Inflammatory macrophage treated with lipopolysaccharide for 4 hours (primary cell): ENCODE results near the gene CTAG1A.
"Not testable (repeated sequence)": the region's sequence is repeated elsewhere in the genome, so short reads cannot be mapped to it uniquely, and the experiment has no call there.

Experiments used
- DNase-seq: peaks from one replicate; pipeline ENCODE4 v3.0.0-alpha.2; 2020

The CTAG1A gene

DNA sequence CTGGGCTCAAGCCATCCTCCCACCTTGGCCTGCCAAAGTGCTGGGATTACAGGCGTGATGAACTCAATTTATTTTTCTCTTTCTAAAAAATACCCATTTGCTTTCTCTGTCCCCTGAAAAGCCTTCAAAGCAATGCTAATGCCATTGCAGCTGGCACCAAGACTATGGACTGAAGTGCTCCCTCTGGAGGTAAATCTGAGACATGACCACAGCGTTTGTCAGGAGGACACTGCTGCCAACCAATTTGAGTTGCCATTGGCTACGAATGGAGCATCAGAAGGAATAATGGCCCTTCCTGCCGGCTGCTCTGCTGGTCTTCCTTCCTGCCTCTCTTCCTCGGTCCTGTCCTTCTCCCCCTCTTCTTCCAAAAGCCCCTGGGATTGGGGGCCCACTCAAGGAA lies 9.9 kb upstream of the CTAG1A start:
- DNase-seq, result not testable (repeated sequence)

DNA sequence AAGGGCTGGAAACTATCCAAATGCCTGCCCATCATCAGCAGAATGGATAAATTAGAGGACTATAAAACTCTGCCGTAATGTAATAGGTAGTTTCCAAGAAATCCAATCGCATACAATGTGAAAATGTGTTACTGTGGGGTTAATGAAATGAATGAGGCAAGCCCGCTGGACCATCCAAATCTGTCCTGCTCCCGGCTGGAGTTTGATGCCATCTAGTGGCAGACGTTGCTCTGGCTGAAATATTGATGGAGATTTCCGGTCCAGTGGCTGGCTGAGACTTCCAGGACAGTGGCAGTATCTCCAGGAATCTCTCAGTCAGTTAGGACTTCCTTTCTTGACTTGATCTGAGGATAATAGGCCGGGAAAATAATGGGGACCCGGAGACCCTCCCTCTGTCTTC lies 1.9 kb upstream of the CTAG1A start:
- not testable (repeated sequence) for DNase-seq

DNA sequence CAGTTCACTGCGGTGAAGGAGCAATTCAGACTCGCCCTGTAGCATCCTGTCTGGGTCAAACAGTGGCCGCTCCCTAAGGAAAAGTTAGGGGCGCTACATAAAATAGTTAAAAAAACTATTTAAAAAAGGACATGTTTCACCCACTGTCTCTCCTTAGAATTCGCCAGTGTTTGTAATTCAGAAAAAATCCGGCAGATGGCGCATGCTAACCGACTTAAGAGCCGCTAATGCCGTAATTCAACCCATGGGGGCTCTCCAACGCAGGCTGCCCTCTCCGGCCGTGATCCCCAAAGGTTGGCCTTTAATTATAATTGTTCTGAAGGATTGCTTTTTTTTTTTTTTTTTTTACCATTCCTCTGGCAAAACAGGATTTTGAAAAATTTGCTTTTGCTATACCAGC lies 5.5 kb downstream of the CTAG1A start:
- not testable (repeated sequence) for DNase-seq

DNA sequence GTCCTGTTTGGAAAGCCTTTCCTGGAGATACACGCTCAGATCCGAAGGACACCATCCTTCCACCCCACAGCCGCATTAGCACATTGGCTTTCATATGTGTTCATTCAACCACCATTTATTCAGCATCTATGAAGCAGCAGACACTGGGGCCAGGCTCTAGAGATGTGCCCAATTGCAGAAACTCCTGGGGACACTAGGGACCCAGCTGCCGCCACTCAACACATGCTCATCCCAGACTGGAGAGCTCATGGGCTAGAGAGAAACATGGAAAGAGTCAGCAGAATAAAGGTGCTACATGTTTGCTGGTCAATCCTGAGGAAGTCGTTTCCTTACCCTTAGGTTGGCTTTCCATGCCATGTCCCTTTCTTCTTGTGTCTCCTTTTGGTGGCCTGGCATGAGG lies 7.6 kb downstream of the CTAG1A start:
- DNase-seq, result no peak

DNA sequence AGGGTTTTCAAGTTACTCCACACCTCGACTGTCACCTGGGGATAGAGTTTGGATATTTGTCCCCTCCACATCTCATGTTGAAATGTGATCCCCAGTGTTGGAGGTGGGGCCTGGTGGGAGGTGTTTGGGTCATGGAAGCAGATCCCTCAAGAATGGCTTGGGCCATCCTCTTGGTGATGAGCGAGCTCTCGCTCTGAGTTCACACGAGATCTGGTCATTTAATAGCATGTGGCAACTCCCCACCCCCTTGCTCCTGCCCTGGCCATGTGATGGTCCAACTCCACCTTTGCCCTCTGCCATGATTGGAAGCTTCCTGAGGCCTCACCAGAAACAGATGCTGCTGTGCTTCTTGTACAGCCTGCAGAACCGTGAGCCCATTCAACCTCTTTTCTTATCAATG lies 8.3 kb downstream of the CTAG1A start:
- no peak for DNase-seq

DNA sequence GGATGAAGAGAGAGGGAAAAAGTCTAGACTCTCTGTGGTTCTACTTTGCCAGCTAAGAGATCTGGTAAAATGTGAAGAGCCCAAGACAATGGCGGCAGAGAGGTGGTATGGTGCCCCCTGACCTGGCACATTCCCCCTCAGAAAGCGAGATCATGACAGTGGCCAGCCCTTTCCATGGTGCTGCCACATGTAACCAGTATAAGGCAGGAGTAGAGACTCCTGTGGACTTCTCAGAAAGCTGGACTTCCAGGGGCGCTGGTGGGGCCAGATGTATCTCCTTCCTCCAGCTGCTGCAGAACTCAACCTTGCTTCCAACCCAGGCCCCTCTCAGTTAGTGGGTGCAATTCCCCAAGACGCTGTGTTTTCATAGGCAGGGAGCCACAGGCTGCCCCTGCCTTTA lies 9.6 kb downstream of the CTAG1A start:
- no peak for DNase-seq

DNA sequence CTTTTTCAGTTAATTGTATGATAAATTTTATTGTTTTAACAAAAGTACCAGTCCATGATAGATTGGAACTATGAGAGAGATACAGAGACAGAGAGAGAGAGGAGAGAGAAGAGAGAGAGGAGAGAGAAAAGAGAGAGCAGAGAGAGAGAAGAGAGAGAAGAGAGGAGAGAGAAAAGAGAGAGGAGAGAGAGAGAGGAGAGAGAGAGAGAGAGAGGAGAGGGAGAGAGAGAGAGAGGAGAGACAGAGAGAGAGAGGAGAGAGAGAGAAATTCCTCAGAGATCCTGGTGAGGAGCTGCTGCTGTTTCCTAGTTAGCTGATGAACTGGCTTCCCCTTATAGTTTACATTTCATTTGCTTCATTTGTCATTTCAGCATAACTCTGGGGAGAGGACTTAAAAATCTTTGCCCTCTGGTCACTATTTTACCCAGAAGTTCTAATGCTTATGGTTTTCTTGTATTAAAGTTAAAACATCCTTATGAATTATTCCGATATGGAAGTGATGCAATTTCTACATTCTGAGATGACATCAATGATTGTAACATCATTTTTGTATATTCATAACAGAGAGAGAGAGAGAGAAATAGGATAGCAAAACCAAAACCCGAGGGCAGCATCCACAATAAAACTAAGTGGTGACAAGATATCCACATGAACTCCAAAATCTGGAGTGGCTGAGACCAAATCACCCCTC lies 10.8 kb downstream of the CTAG1A start:
- peak; percentile 34 for DNase-seq

DNA sequence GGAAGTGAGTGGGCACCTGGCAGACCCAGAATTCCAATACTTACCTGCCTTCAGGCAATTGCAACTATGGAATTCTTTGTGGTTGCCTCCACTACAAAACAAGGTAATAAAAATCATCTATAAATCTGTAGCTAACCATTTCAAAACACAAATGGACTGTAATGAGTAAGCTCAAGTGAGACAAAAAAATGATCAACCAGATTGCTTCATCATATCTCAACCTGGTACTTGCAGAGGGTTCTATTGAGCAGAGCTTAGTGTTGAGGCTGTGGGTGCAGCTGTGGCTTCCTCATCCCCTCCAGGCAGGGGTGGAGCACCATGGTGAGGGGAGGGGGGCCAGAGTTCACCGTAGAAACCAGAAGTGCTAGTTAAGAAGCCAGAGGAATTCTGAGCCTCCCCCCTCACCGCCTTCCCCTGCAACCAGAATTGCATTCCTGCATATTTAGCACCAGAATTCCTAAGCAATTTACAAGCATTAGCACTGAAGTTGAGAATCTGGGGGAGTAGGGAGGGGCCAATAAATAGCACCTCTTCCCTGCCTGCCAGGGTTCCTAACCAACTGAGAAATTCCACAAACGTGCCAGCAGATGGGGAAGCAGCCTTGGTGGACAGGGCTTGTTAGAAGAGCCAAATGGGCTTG lies 11.5 kb downstream of the CTAG1A start:
- DNase-seq, result peak; percentile 18

DNA sequence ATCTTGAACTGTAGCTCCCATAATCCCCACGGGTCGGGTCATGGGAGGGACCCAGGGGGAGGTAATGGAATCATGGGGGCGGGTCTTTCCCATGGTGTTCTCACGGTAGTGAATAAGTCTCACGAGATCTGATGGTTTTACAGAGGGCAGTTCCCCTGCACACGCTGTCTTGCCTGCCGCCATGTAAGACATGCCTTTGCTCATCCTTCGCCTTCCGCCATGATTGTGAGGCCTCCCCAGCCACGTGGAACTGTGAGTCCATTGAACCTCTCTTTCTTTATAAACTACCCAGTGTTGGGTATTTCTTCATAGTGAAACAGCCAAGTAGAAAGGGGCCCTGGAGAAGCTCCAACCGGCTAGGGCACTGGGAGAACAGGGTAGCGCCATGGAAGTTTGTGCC lies 12.3 kb downstream of the CTAG1A start:
- DNase-seq, result no peak

DNA sequence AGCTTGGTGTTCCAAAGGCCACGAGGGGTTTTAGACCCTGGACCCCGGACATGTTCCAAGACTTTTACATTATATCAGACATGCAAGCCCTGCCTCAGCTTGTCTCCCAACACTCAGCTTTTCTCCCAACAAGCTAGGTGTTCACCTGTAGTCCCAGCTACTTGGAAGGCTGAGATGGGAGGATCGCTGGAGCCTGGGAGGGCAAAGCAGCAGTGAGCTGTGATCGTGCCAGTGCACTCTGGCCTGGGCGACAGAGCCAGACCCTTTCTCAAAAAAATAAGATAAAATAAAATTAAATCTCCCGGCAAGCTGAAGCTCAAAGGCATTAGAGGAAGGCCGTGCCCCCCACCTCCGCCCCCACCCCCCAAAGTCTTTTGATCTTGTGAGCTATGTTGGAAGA lies 13.7 kb downstream of the CTAG1A start:
- DNase-seq, result no peak

DNA sequence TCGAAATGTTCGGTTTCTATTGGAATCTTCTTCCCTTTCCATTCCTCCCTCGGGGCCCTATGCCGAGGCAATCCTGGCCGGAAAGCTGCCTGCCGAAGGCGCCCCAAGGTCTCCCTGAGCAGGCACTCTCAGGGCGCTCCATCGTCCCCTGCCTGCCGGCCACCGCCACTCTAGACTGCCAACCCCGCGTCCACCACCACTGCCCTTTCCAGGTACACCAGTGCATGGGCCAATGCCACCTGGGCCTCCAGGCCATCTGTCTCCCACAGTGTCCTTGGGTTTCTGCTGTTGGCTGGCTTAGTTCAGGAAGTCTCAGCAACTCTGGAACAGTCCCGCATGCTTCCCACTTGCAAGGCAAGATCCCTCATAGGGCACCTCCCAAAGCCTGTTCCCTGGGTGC lies 14.6 kb downstream of the CTAG1A start:
- DNase-seq, result no peak

DNA sequence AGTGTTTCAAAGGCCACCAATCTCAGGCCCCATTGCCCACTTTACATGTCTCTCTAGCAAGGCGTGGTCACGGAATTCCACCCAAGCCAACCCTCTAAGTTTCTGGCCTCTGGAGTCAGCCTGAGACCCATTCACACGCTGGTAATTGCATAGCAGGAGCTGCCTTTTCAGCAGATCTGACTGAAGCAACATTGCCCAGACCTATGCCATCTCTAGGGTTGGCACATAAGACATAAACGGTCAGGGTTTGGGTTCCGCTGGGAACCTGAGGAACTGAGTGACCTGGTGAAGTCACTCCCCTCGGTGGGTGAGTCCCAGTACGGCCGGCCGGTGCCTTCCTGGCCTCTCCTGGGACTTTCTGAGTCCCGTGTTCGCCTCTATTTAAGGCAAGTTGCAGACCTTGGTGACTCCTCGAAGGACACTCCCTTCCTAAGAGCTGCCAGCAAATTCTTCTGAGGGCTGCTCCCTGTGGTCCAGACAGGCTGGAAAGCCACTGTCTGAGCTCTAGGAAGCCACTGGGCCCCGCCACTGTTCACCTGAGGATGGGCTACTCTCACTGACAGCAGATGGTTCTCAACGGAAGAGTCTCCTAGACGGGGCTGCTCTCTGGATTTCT lies 15.9 kb downstream of the CTAG1A start:
- no peak for DNase-seq

DNA sequence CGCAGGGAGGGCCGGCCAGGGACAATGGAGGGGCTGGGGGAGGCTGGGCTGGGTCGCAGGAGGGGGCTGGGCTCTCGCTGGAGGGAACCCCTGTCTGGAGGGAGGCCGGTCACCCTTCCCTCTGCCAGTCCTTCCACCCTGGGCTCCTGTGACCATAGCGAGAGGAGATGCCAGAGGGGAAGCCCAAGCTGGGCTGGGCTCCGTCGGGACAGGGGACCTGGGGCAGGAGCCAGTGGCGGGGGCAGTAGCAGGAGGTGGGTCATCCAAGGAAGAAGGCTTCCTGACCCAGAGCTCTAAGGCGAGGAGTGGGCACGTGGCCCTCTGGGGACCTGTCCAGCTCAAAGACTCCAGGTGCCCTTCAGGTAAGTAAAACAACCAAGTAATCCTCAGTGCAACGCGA lies 17.3 kb downstream of the CTAG1A start:
- DNase-seq, result no peak

DNA sequence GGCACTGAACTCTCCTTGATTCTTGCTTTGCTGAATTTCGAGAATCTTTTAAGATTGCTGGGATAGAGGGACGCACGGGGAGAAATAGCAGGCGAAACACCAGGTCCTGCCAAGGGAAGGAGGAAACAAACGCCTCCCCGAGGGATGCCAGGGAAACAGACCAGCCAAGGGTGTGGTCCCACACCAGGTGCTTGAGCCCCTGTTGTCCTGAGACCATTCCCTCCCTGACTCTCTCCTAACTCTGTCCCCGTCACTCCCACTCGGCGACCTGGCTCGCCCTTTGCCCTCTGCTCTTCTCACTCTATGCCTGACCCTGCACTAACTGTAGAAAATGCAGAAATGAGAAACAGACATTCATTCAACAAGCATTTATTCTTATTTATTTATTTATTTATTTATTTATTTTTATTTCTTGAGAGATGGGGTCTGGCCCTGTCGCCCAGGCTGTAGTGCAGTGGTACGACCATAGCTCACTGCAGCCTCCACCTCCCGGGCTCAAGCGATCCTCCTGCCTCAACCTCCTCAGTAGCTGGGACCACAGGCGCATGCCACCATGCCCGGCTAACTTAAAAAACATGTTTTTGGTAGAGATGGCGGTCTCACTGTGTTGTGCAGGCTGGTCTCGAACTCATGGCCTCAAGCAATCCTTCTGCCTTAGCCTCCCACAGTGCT lies 18.0 kb downstream of the CTAG1A start:
- no peak for DNase-seq

DNA sequence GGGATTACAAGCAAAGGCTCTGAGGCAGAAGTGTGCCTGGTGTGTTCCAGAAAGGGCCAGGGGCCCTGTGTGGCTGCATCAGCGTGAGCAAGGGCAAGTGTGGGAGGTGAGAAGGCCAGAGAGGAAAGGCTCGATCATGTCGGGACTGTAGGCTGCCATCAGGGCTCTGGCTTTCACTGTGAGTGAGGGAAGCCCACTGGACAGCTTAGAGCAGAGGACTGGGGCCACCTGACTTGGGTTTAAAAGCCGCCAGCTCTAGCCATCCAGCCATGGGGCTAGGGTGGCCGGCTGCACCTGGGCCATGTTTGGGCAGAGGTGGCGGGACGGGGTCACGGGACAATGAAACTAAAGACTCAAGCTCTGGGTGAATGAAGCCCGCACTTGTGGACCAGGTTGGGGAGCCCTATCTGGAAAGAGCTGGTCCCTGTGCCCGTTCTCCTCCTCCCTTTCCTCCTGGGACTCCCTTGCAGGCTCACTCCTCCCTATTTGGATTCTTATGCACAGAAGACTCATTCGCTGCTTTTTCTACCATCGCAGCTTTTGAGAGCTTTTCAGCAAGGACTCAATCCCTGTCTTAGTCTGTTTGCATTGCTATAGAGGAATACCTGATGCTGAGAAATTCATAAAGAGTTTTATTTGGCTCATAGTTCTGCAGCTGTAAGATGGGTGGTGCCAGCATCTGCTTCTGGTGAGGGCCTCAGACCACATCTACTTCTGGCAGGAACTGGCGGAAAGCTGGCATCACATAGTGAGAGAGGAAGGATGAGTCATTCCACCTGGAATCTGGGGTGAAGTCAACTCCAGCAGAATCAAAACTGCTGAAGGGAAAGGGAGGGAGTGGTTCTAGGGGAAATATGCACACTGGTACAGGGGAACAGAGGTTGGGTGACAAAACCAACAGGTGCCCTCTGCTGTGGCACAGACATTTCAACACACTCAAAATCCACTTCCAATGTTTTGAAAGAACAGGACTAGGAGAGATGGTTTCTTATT lies 18.8 kb downstream of the CTAG1A start:
- DNase-seq, result no peak

DNA sequence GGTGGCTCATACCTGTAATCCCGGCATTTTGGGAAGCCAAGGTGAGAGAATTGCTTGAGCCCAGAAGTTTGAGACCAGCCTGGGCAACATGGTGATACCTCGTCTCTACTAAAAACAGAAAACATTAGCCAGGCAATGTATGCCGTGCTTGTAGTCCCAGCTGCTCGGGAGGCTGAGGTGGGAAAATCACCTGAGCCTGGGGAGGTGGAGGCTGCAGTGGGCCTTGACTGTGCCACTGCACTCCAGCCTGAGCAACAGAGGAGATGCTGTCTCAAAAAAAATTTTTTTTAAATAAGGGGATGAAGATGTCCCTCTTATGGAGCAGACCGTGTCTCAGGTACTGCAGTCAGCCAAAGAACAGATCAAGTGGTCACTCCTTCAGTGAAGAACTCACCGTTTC lies 20.6 kb downstream of the CTAG1A start:
- DNase-seq, result no peak

DNA sequence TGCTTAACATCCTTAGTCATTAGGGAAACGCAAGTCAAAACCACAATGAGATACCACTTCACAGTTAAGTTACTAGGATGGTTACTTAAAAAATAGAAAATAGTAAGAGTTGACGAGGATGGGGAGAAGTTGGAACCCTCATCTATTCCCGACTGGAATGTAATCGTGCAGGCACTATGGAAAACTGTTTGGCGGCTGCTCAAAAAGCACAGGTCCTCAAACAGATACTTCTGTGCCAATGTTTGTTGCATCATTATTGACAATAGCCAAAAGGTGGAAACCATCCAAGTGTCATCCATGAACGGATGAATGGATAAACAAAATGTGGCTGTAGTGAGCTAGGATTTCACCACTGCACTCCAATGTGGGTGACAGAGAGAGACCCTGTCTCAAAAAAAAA lies 22.4 kb downstream of the CTAG1A start:
- DNase-seq, result no peak

DNA sequence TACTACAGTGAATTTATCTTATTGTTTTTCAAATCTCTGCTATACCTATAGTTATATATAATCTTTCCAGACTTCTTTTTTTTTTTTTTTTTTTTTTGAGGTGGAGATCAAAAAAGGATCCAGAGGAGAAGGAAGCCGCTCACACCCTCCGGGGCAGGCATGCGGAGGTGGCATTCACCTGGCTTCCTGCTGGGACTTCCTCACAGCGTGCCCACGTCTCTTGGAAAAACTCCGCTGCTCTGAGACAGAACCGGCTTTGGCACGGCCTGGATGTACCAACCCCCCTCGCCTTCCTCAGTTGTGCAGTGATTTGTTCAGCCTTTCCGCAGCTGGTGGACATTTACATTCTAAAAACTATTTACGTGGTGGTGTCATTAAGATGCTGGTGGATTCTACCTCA lies 23.0 kb downstream of the CTAG1A start:
- DNase-seq, result not testable (repeated sequence)

DNA sequence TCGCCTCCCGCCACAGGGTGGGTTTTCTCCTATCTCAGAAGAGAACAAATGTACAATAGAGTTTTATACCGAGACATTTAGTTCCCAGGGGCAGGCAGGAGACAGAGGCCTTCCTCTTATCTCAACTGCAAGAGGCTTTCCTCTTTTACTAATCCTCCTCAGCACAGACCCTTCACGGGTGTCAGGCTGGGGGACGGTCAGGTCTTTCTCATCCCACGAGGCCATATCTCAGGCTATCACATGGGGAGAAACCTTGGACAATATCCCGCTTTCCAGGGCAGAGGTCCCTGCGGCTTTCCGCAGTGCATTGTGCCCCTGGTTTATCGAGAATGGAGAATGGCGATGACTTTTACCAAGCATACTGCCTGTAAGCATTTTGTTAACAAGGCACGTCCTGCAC lies 23.9 kb downstream of the CTAG1A start:
- not testable (repeated sequence) for DNase-seq

DNA sequence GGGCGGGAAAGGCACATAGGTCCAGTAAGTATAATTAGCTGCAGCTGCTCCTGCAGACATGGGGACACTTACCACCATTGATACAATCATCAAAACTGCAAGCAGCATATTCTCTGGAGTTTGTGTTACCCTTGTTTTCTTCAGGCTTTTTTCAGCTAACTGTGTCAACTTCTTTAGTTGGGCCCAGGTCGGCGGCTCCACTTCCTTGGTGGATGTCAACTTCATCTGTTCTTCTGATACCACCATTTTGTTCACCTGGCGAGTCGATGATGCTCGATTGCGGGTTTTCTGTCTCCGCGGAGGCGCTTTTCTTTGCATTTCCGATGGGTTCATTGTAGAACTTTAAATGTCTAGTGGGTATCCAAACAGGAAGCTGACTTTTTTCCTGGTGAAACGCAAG lies 26.2 kb downstream of the CTAG1A start:
- not testable (repeated sequence) for DNase-seq

DNA sequence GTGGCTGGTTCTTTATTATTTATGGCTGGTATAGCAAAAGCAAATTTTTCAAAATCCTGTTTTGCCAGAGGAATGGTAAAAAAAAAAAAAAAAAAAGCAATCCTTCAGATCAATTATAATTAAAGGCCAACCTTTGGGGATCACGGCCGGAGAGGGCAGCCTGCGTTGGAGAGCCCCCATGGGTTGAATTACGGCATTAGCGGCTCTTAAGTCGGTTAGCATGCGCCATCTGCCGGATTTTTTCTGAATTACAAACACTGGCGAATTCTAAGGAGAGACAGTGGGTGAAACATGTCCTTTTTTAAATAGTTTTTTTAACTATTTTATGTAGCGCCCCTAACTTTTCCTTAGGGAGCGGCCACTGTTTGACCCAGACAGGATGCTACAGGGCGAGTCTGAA lies 28.7 kb downstream of the CTAG1A start:
- not testable (repeated sequence) for DNase-seq

DNA sequence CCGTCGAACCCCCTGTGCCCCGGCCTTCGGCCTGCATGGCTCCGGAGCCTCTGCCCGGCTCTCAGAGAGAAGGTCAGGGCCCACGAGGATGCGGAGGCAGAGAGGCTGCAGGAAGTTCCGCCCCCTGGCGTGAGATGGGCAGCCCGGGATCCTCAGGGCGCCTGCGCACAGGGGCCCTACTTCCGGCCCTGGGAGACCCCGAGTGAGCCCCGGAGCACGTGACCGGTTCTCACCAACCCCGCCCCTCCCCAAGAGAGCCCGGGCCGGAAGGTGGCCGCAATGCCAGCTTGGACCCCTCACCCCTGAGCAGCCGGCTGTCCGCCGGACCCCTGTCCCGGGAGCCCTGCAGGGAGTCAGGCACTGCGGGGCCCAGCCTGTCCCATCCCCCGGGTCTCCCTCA lies 34.2 kb downstream of the CTAG1A start, which contains the start of gene CTAG1B:
CTAG1B (minus strand) TSS at position 101 of the 400 bp plus-strand sequence; CDS start at position 37, 64 bp downstream.
- DNase-seq, result not testable (repeated sequence)
